Measurements from ENCODE around the gene PPP1R3A. TPM values are rescaled to one million over a fixed set of nuclear protein-coding genes. Genes with fewer than 3 reads are reported as not detected.
"Not testable (repeated sequence)": the region's sequence is repeated elsewhere in the genome, so short reads cannot be mapped to it uniquely, and the experiment has no call there.

The PPP1R3A gene, protein sequence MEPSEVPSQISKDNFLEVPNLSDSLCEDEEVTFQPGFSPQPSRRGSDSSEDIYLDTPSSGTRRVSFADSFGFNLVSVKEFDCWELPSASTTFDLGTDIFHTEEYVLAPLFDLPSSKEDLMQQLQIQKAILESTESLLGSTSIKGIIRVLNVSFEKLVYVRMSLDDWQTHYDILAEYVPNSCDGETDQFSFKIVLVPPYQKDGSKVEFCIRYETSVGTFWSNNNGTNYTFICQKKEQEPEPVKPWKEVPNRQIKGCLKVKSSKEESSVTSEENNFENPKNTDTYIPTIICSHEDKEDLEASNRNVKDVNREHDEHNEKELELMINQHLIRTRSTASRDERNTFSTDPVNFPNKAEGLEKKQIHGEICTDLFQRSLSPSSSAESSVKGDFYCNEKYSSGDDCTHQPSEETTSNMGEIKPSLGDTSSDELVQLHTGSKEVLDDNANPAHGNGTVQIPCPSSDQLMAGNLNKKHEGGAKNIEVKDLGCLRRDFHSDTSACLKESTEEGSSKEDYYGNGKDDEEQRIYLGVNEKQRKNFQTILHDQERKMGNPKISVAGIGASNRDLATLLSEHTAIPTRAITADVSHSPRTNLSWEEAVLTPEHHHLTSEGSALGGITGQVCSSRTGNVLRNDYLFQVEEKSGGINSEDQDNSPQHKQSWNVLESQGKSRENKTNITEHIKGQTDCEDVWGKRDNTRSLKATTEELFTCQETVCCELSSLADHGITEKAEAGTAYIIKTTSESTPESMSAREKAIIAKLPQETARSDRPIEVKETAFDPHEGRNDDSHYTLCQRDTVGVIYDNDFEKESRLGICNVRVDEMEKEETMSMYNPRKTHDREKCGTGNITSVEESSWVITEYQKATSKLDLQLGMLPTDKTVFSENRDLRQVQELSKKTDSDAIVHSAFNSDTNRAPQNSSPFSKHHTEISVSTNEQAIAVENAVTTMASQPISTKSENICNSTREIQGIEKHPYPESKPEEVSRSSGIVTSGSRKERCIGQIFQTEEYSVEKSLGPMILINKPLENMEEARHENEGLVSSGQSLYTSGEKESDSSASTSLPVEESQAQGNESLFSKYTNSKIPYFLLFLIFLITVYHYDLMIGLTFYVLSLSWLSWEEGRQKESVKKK
- total RNA-seq (2014; rRNA removed; shearing (Covaris generic)): not detected in 2 replicates
- polyA plus RNA-seq (2015; cell fraction: cytosol; rRNA removed): not detected in 2 replicates
- polyA plus RNA-seq (2015; cell fraction: nucleus; rRNA removed): not detected in 2 replicates

GRCh38 chr7:113918946-113919345, at the start of gene PPP1R3A:
Gene PPP1R3A (minus strand): TSS chr7:113919009. CDS start chr7:113918996, 13 bp downstream.
- DNase-seq (ENCODE audit: low read depth): peak; percentile 16

DNA sequence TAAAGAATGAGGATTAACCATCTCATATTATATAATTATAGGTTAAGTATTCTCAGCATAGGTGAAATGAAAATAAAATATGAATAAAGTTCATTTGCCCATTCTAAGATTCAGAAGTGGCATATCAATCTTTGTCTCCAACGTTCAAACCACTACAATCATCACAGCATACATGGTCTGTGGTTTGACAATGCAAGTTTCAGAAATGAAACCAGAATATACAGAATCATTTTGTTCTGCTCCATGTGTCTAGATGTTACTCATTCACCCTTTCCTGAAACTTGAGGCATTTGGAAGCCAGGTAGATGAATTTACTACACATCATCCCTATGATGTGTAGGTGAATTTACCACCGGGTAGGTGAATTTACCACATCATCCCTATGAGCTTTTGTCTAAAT, 44.5 kb upstream of the PPP1R3A start:
- no peak for DNase-seq (ENCODE audit: low read depth)

DNA sequence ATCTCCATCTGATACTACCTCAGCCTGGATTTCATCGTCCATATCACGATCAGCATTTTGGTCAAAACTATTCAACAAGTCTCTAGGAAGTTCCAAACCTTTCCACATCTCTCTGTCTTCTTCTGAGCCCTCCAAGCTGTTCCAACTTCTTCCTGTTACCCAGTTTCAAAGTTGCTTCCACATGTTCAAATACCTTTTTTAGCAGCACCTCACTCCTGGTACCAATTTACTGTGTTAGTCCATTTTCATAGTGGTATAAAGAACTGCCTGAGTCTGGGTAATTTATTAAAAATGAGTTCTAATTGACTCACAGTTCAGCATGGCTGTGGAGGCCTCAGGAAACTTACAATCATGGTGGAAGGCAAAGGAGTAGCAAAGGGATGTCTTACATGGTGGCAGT, 41.1 kb upstream of the PPP1R3A start:
- no peak for DNase-seq (ENCODE audit: low read depth)

DNA sequence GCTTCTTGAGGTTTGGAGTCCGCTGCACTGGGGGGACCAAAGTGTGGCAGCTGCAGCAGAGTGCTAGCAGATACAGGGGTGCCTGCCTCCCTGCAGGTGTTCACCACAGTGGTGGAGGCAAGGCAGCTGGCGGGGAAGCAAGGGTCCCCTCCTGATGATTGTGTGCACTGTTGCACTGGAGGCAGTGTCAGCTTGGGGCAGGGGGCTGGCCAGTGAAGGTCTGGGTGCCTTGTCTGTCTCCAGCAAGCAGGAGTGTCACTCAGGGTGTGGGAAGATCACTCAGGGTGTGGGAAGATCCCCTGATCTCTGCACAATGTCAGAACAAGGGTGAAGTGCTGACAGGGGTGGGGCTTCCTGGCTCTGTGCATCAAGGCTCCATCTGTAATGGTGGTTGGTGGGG, 36.3 kb upstream of the PPP1R3A start:
- no peak for DNase-seq (ENCODE audit: low read depth)

- DNase-seq (ENCODE audit: low read depth): no peak
Measured at GRCh38 chr7:113953553-113953952, 34.7 kb upstream of the PPP1R3A start.

GRCh38 chr7:113945018-113945938, 26.5 kb upstream of the PPP1R3A start:
- no peak for DNase-seq (ENCODE audit: low read depth)

GRCh38 chr7:113936982-113937381, 18.2 kb upstream of the PPP1R3A start:
- DNase-seq (ENCODE audit: low read depth): no peak

DNA sequence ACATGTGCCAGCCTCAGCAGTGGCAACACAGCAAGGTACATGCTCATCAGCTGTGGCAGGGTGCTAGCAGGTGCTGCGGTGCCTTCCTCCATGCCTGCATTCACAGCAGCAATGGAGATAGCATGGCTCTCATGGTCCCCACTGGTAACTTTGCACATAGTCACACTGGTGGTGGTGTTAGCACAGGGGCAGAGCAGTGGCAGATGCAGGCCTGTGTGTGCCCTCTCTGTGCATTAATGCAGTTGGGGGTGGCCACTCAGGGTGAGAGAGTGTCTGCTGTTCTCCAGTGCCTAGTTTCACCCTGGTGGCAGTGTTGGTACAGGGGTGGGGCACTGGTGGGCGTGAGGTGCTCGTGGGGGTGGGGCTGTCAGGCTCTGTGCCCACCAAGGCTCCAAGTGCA, 17.7 kb upstream of the PPP1R3A start:
- DNase-seq (ENCODE audit: low read depth): no peak

- not testable (repeated sequence) for DNase-seq (ENCODE audit: low read depth)
Measured at GRCh38 chr7:113929389-113929788, 10.6 kb upstream of the PPP1R3A start.

DNA sequence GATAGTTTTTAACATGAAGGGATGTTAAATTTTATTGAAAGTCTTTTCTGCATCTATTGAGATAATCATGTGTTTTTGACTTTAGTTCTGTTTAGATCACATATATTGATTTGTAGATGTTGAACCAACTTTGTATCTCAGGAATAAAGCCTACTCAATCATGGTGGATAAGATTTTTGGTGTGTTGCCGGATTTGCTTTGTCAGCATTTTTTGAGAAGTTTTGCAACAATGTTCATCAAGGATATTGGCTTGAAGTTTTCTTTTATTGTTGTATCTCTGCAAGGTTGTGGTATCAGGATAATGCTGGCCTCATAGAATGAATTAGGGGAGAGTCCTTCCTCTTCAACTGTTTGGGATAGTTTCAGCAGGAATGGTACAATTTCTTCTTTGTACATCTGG, 9.3 kb upstream of the PPP1R3A start:
- DNase-seq (ENCODE audit: low read depth): no peak

GRCh38 chr7:113922049-113922448, 3.2 kb upstream of the PPP1R3A start:
- DNase-seq (ENCODE audit: low read depth): no peak

GRCh38 chr7:113921363-113921762, 2.6 kb upstream of the PPP1R3A start:
- DNase-seq (ENCODE audit: low read depth): no peak

GRCh38 chr7:113917840-113918239, 969 bp downstream of the PPP1R3A start:
- no peak for DNase-seq (ENCODE audit: low read depth)

- no peak for DNase-seq (ENCODE audit: low read depth)
Measured at GRCh38 chr7:113915956-113916355, 2.9 kb downstream of the PPP1R3A start.

- DNase-seq (ENCODE audit: low read depth): no peak
Measured at GRCh38 chr7:113912876-113913275, 5.9 kb downstream of the PPP1R3A start.

DNA sequence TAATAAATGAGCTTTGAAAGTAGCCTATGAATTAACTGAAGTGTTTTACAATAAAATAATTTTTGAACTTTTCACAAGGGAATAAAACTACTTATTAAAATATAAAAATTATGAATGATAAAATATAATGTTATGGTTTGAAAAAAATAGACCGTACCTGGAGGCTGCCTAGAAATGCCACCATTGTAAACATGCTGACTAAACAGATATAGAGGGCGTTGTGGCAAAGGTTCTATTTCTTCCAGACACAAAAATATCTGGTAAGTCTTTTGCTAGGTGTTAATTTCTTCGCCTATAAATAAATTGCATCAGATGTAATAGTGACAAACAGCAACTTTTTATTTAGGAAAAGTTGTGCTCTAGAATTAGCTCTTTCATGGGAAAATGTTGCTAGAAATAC, 11.2 kb downstream of the PPP1R3A start:
- DNase-seq (ENCODE audit: low read depth): no peak

- DNase-seq (ENCODE audit: low read depth): no peak
Measured at GRCh38 chr7:113904521-113904920, 14.3 kb downstream of the PPP1R3A start.

- no peak for DNase-seq (ENCODE audit: low read depth)
Measured at GRCh38 chr7:113892818-113893217, 26.0 kb downstream of the PPP1R3A start.

- peak; percentile 61 for DNase-seq (ENCODE audit: low read depth)
Measured at GRCh38 chr7:113891828-113892227, 27.0 kb downstream of the PPP1R3A start.

DNA sequence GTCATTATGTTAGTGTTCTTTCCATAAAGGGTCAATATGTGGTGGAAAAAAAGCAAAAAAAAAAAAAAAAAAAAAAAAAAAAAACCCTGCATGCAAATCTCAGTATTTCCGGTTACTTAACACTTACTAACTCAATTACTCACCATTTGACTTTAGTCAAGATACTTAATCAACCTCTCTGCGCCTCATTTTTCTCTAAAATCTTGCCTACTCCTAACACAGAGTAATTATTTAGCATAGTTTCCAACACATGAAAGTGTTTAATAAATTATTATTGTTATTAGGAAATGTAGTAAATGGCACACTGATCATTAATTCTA, 27.8 kb downstream of the PPP1R3A start:
- DNase-seq (ENCODE audit: low read depth): no peak
